ENCODE results near the gene HSDL2.

GRCh38 chr9:112371060-112371459, 8.8 kb upstream of the HSDL2 start:
- TF ChIP-seq CTCF (IDR thresholded peaks at IDR 0.05; ENCODE audit: low read length) = no peak
- no peak for TF ChIP-seq EZH2 (IDR thresholded peaks at IDR 0.05; ENCODE audit: borderline replicate concordance, low read length)
